Stimulated activated CD4-positive, alpha-beta T cell treated with anti-CD3 and anti-CD28 coated beads, Interleukin-15, amount 100 ng/mL, for 1 hour (primary cell): Measurements from ENCODE around the gene SERPINB6.
"Not testable (repeated sequence)": the region's sequence is repeated elsewhere in the genome, so short reads cannot be mapped to it uniquely, and the experiment has no call there.

Source experiments
- DNase-seq, 2 donors: peaks; one replicate each; pipeline ENCODE4 v3.0.0-alpha.2; 2020; ENCODE audit warnings: low read depth in 1 of 2, low spot score in 1 of 2

The SERPINB6 gene

GRCh38 chr6:2916158-2916925 lies 55.0 kb downstream of the SERPINB6 start:
- no peak for DNase-seq

GRCh38 chr6:2915150-2915549 lies 56.2 kb downstream of the SERPINB6 start:
- DNase-seq = no peak

GRCh38 chr6:2914318-2914660 lies 57.1 kb downstream of the SERPINB6 start:
- DNase-seq = no peak

GRCh38 chr6:2913621-2914317 lies 57.6 kb downstream of the SERPINB6 start:
- DNase-seq = no peak

GRCh38 chr6:2911171-2911570 lies 60.2 kb downstream of the SERPINB6 start:
- DNase-seq = no peak

- no peak for DNase-seq
These were observed 61.6 kb downstream of the SERPINB6 start for GRCh38 chr6:2909718-2910117.

GRCh38 chr6:2909051-2909606 lies 62.2 kb downstream of the SERPINB6 start:
- not testable (repeated sequence) for DNase-seq

- DNase-seq = not testable (repeated sequence)
These were observed 62.9 kb downstream of the SERPINB6 start for GRCh38 chr6:2908516-2908915.

GRCh38 chr6:2903411-2904185 lies 67.8 kb downstream of the SERPINB6 start:
- DNase-seq = not testable (repeated sequence)

GRCh38 chr6:2901645-2902502 lies 69.5 kb downstream of the SERPINB6 start:
- DNase-seq = not testable (repeated sequence)

- DNase-seq = no peak
These were observed 70.3 kb downstream of the SERPINB6 start for GRCh38 chr6:2900821-2901644.

GRCh38 chr6:2900221-2900807 lies 71.1 kb downstream of the SERPINB6 start:
- DNase-seq = no peak

GRCh38 chr6:2899596-2899995 lies 71.8 kb downstream of the SERPINB6 start:
- DNase-seq = no peak
